ENCODE results near the gene IRF6. TPM values are rescaled to one million over a fixed set of nuclear protein-coding genes. Genes with fewer than 3 reads are reported as not detected.

IRF6 gene
- total and polyA plus RNA-seq, 4 donors: 8.7 to 29.2 (median 18.6) TPM

GRCh38 chr1:209747580-209748262 lies 58.2 kb downstream of the IRF6 start:
- H3K27me3 ChIP-seq (ENCODE audit: control insufficient read depth in 3 of 3, insufficient read depth in 3 of 3, low read length in 2 of 3): no peaks in the 10 kb centered on the region
- TF ChIP-seq CTCF (IDR thresholded peaks at IDR 0.05; ENCODE audit: control extremely low read depth, extremely low read depth): peak; percentile 45
- 11 to 13% methylated on average over 37 of the region's 37 CpGs for WGBS, 2 donors
- no peak overlapping the region for H3K27ac ChIP-seq (ENCODE audit: low read depth in 1 of 2, low read length in 1 of 2)
- H3K36me3 ChIP-seq (ENCODE audit: control insufficient read depth in 4 of 4, insufficient read depth in 4 of 4, low read length in 4 of 4): no peaks in the 10 kb centered on the region
- DNase-seq (peak; percentile 86 to 92 (median 87)), ATAC-seq (ENCODE audit: insufficient read depth, low FRiP score) (peak; percentile 97)
- H3K9ac ChIP-seq (ENCODE audit: insufficient read depth in 1 of 2, low read length in 2 of 2): no peak overlapping the region
- H3K9me3 ChIP-seq (ENCODE audit: control insufficient read depth in 4 of 4, insufficient read depth in 3 of 4, low read length in 3 of 4): peaks cover 0 to 1% (median 0%) of the 10 kb centered on the region in 4 donors
- H3K4me1 ChIP-seq (ENCODE audit: control insufficient read depth in 5 of 5, insufficient read depth in 5 of 5, low read length in 5 of 5): peaks cover 0 to 9% (median 1%) of the 10 kb centered on the region in 5 donors
- no peak overlapping the region for H3K4me3 ChIP-seq

GRCh38 chr1:209746451-209747165 lies 59.3 kb downstream of the IRF6 start:
- no peak overlapping the region for H3K4me3 ChIP-seq

GRCh38 chr1:209743145-209743482 lies 62.8 kb downstream of the IRF6 start:
- no peaks in the 10 kb centered on the region for H3K9me3 ChIP-seq (ENCODE audit: control insufficient read depth in 4 of 4, insufficient read depth in 3 of 4, low read length in 3 of 4)
- no peak overlapping the region for H3K4me3 ChIP-seq

More at GRCh38 chr1:209746451-209747165, 59.3 kb downstream of the IRF6 start:
- no peak for TF ChIP-seq CTCF (IDR thresholded peaks at IDR 0.05; ENCODE audit: control extremely low read depth, extremely low read depth)
- H3K36me3 ChIP-seq (ENCODE audit: control insufficient read depth in 4 of 4, insufficient read depth in 4 of 4, low read length in 4 of 4): no peaks in the 10 kb centered on the region
- no peak overlapping the region for H3K27ac ChIP-seq (ENCODE audit: low read depth in 1 of 2, low read length in 1 of 2)
- peaks cover 0 to 18% (median 3%) of the 10 kb centered on the region in 5 donors for H3K4me1 ChIP-seq (ENCODE audit: control insufficient read depth in 5 of 5, insufficient read depth in 5 of 5, low read length in 5 of 5)
- peaks cover 0 to 1% (median 0%) of the 10 kb centered on the region in 4 donors for H3K9me3 ChIP-seq (ENCODE audit: control insufficient read depth in 4 of 4, insufficient read depth in 3 of 4, low read length in 3 of 4)
- H3K27me3 ChIP-seq (ENCODE audit: control insufficient read depth in 3 of 3, insufficient read depth in 3 of 3, low read length in 2 of 3): no peaks in the 10 kb centered on the region
- no peak for ATAC-seq (ENCODE audit: insufficient read depth, low FRiP score)
- H3K9ac ChIP-seq (ENCODE audit: insufficient read depth in 1 of 2, low read length in 2 of 2): no peak overlapping the region
- no peak for DNase-seq
- WGBS, 2 donors: 60 to 63% methylated on average over 4 of the region's 4 CpGs

More at GRCh38 chr1:209743145-209743482, 62.8 kb downstream of the IRF6 start:
- no peak for TF ChIP-seq CTCF (IDR thresholded peaks at IDR 0.05; ENCODE audit: control extremely low read depth, extremely low read depth)
- Histone ChIP-seq H3K4me1 (ENCODE audit: control insufficient read depth in 5 of 5, insufficient read depth in 5 of 5, low read length in 5 of 5) (peaks cover 0 to 19% (median 5%) of the 10 kb centered on the region in 5 donors), H3K9ac (ENCODE audit: insufficient read depth in 1 of 2, low read length in 2 of 2) (no peak overlapping the region), H3K27me3 (ENCODE audit: control insufficient read depth in 3 of 3, insufficient read depth in 3 of 3, low read length in 2 of 3) (no peaks in the 10 kb centered on the region), H3K27ac (ENCODE audit: low read depth in 1 of 2, low read length in 1 of 2) (no peak overlapping the region), H3K36me3 (ENCODE audit: control insufficient read depth in 4 of 4, insufficient read depth in 4 of 4, low read length in 4 of 4) (no peaks in the 10 kb centered on the region)
- DNase-seq: peak; percentile 8 to 39 (median 20)
- ATAC-seq (ENCODE audit: insufficient read depth, low FRiP score): no peak
- 69 to 73% methylated on average over 2 of the region's 2 CpGs for WGBS, 2 donors

Data from lung (tissue), 12 donors.